HepG2 (cell line): ENCODE measurements around the gene RBM6. TPM values are rescaled to one million over a fixed set of nuclear protein-coding genes. Genes with fewer than 3 reads are reported as not detected.

Experiments used
- AGO2 ChIP-seq: fragments of 200-400 bp; formaldehyde crosslinking; optimal IDR thresholded peaks from 2 replicates; pipeline ENCODE3; 2017; ENCODE audit warnings: mild to moderate bottlenecking, low read depth, low read length, moderate library complexity
- AKAP8 ChIP-seq: sonication (generic); formaldehyde crosslinking; IDR thresholded peaks from 2 replicates; pipeline ENCODE4 v1.5.1; 2020; ENCODE audit warnings: mild to moderate bottlenecking, missing genetic modification reagents
- FIP1L1 ChIP-seq: fragments of 200-400 bp; formaldehyde crosslinking; IDR thresholded peaks from 2 replicates; pipeline ENCODE4 v1.6.1; 2018; ENCODE audit warnings: low read depth, mild to moderate bottlenecking, low read length, moderate library complexity, borderline replicate concordance; ENCODE audit not compliant: insufficient read depth
- KLF12 ChIP-seq: sonication (generic); formaldehyde crosslinking; IDR thresholded peaks from 2 replicates; pipeline ENCODE4 v1.4.0; 2020; ENCODE audit warnings: missing genetic modification reagents, borderline replicate concordance
- LCORL ChIP-seq, 2 experiments: fragments of 450-650 bp in 1 of 2; sonication (generic) in 1 of 2; formaldehyde crosslinking in 1 of 2; IDR thresholded peaks; 2 replicates each; pipeline versions ENCODE4 v1.5.0 to v1.6.1; 2017 to 2020; ENCODE audit warnings: antibody characterized with exemption in 1 of 2, missing genetic modification reagents in 1 of 2
- MEIS1 ChIP-seq: sonication (generic); formaldehyde crosslinking; IDR thresholded peaks from 2 replicates; pipeline ENCODE4 v1.9.0; 2021; ENCODE audit warnings: mild to moderate bottlenecking, missing genetic modification reagents, moderate library complexity, borderline replicate concordance
- MTA3 ChIP-seq: sonication (generic); formaldehyde crosslinking; IDR thresholded peaks from 2 replicates; pipeline ENCODE4 v1.4.0; 2020; ENCODE audit warnings: missing genetic modification reagents
- MXI1 ChIP-seq: IDR thresholded peaks from 3 replicates; pipeline ENCODE4 v1.6.1; 2012; ENCODE audit warnings: low read depth, low read length, inconsistent platforms, borderline replicate concordance
- PAF1 ChIP-seq: IDR thresholded peaks from 2 replicates; pipeline ENCODE4 v1.6.1; 2016; ENCODE audit warnings: missing genetic modification reagents, missing compliant biosample characterization
- PHF8 ChIP-seq: sonication (generic); formaldehyde crosslinking; IDR thresholded peaks from 2 replicates; pipeline ENCODE4 v1.5.0; 2020; ENCODE audit warnings: missing genetic modification reagents
- POLR2AphosphoS5 ChIP-seq: IDR thresholded peaks from 2 replicates; pipeline ENCODE4 v1.6.1; 2012; ENCODE audit warnings: low read depth, low read length
- RARA ChIP-seq: IDR thresholded peaks from 2 replicates; pipeline ENCODE4 v1.6.1; 2016; ENCODE audit warnings: missing genetic modification reagents, missing compliant biosample characterization
- SOX13 ChIP-seq, 3 experiments: fragments of 450-650 bp in 1 of 3; sonication (generic) in 1 of 3; formaldehyde crosslinking in 1 of 3; IDR thresholded peaks in 2 of 3; conservative IDR thresholded peaks in 1 of 3; 2 replicates each; pipeline versions ENCODE4 v1.5.0 to v1.6.1; 2016 to 2020; ENCODE audit warnings: antibody characterized with exemption in 1 of 3, mild to moderate bottlenecking in 1 of 3, missing compliant biosample characterization in 1 of 3, missing genetic modification reagents in 1 of 3, moderate library complexity in 1 of 3
- ZNF205 ChIP-seq: IDR thresholded peaks from 2 replicates; pipeline ENCODE4 v1.6.1; 2018; ENCODE audit warnings: missing biosample characterization, missing genetic modification reagents
- ZNF235 ChIP-seq: sonication (generic); formaldehyde crosslinking; IDR thresholded peaks from 2 replicates; pipeline ENCODE4 v1.8.1; 2023; ENCODE audit warnings: mild to moderate bottlenecking, missing genetic modification reagents, borderline replicate concordance
- ZNF331 ChIP-seq: sonication (generic); formaldehyde crosslinking; IDR thresholded peaks from 2 replicates; pipeline ENCODE4 v1.4.0; 2020; ENCODE audit warnings: missing genetic modification reagents
- ZNF383 ChIP-seq: sonication (generic); formaldehyde crosslinking; IDR thresholded peaks from 2 replicates; pipeline ENCODE4 v1.4.0; 2020; ENCODE audit warnings: missing genetic modification reagents, mild to moderate bottlenecking, borderline replicate concordance
- ZNF501 ChIP-seq: sonication (generic); formaldehyde crosslinking; IDR thresholded peaks from 2 replicates; pipeline ENCODE4 v1.5.1; 2020; ENCODE audit warnings: mild to moderate bottlenecking, moderate library complexity, missing genetic modification reagents
- ZNF547 ChIP-seq: sonication (generic); formaldehyde crosslinking; IDR thresholded peaks from 2 replicates; pipeline ENCODE4 v1.5.1; 2020; ENCODE audit warnings: mild to moderate bottlenecking, missing genetic modification reagents
- ZNF703 ChIP-seq: sonication (generic); formaldehyde crosslinking; IDR thresholded peaks from 2 replicates; pipeline ENCODE4 v1.5.1; 2020; ENCODE audit warnings: missing genetic modification reagents, mild to moderate bottlenecking, moderate library complexity, borderline replicate concordance
- ZNF891 ChIP-seq: sonication (generic); formaldehyde crosslinking; IDR thresholded peaks from 2 replicates; pipeline ENCODE4 v1.5.0; 2020; ENCODE audit warnings: mild to moderate bottlenecking, missing genetic modification reagents
- polyA plus RNA-seq, 8 experiments: library from polyadenylated mRNA; depleted of rRNA in 3 of 8; stranded (reverse) in 7 of 8; unstranded in 1 of 8; fragments of >200 nt; fragmentation: Illumina TruSeq in 4 of 8; extraction: Trizol in 4 of 8; gene quantifications; 2 replicates each; pipeline versions ENCODE4 v1.2.1 to v1.2.3, GENCODE V29; 2011 to 2016; ENCODE audit warnings: low read depth in 4 of 8, missing spikeins in 1 of 8, mixed read lengths in 1 of 8; ENCODE audit not compliant: insufficient read depth in 1 of 8
- total RNA-seq, 5 experiments: library from RNA; depleted of rRNA; stranded (reverse); fragments of >200 nt; fragmentation: Illumina TruSeq; extraction: Trizol; gene quantifications; 2 replicates each; pipeline ENCODE4 v1.2.3, GENCODE V29; 2016; ENCODE audit warnings: low read depth in 1 of 5
- TF ChIP-seq, protein P1 (sequence below): sonication (generic); formaldehyde crosslinking; IDR thresholded peaks from 2 replicates; pipeline ENCODE4 v1.5.1; 2020; ENCODE audit warnings: mild to moderate bottlenecking, missing genetic modification reagents, moderate library complexity
- TF ChIP-seq, protein P2 (sequence below): sonication (generic); formaldehyde crosslinking; IDR thresholded peaks from 2 replicates; pipeline ENCODE4 v1.4.0; 2020; ENCODE audit warnings: missing genetic modification reagents, borderline replicate concordance

The RBM6 gene
- total and polyA plus RNA-seq, 2 of the 13 experiments (the other 11 are each of a cell fraction or from before 2014, with no cell fraction given), result 72.7 to 86.1 TPM

DNA sequence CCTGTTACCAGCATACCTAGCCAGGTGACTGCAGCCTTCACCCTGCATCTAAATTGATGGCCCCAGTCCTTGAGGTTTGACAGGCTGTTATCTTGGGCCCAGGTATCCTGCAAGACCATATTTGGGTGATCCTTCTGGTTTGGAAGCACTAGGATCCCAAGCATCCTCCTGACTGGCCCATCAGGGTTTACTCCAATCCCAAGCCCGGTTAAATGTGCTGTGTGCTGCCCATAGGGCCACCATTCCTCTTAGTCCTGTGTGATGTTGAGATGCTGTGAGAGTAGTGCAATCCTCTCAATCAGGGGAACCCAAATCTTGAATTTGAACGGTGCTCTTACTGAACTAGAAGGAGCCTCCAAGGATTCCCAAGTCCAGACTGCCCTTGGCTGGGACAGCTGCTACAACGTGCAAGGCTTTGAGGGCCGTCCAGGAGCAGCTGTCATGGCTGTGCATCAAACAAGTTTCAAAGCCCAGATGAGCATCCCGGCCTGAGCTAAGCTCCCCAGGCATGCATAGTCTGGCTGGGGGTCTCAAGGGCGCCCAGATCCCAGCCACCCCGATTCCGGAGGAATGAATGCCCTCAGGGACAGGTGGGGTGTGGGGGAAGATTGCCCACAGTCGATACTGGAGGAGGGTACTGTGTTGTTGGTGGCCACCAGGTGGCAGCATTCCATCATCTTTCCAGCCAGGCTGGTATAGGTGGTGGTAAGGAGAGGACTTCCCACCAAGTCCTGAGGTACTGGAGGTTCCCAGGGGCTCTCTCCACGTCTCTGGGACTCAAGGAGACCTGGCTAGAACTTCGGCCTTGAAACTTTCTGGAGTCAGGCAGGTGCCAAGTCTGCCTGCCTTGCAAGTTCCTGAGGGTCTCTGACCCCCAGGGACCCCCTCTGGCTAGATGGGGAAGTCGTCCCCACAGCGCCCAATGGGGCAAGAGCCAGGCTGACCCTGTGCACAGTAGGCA, 181.4 kb downstream of the RBM6 start (continued):
- TF ChIP-seq, protein P1, sequence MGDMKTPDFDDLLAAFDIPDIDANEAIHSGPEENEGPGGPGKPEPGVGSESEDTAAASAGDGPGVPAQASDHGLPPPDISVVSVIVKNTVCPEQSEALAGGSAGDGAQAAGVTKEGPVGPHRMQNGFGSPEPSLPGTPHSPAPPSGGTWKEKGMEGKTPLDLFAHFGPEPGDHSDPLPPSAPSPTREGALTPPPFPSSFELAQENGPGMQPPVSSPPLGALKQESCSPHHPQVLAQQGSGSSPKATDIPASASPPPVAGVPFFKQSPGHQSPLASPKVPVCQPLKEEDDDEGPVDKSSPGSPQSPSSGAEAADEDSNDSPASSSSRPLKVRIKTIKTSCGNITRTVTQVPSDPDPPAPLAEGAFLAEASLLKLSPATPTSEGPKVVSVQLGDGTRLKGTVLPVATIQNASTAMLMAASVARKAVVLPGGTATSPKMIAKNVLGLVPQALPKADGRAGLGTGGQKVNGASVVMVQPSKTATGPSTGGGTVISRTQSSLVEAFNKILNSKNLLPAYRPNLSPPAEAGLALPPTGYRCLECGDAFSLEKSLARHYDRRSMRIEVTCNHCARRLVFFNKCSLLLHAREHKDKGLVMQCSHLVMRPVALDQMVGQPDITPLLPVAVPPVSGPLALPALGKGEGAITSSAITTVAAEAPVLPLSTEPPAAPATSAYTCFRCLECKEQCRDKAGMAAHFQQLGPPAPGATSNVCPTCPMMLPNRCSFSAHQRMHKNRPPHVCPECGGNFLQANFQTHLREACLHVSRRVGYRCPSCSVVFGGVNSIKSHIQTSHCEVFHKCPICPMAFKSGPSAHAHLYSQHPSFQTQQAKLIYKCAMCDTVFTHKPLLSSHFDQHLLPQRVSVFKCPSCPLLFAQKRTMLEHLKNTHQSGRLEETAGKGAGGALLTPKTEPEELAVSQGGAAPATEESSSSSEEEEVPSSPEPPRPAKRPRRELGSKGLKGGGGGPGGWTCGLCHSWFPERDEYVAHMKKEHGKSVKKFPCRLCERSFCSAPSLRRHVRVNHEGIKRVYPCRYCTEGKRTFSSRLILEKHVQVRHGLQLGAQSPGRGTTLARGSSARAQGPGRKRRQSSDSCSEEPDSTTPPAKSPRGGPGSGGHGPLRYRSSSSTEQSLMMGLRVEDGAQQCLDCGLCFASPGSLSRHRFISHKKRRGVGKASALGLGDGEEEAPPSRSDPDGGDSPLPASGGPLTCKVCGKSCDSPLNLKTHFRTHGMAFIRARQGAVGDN (CRISPR knock-in tag), result peak; percentile 24; the same call in 1 of the 2 replicates
- TF ChIP-seq AGO2 (peak; percentile 74), AKAP8 (CRISPR knock-in tag) (0 out of 2 replicates have a peak, but pooled peaks have one; percentile 27), ZNF891 (0 out of 2 replicates have a peak, but pooled peaks have one; percentile 43), MTA3 (CRISPR knock-in tag) (no peak), LCORL (IDR thresholded peaks at IDR 0.05) (no peak), LCORL (CRISPR knock-in tag; IDR thresholded peaks at IDR 0.05) (no peak), ZNF235 (no peak), POLR2AphosphoS5 (peak; percentile 28; the same call in 1 of the 2 replicates), FIP1L1 (no peak), SOX13 (IDR thresholded peaks at IDR 0.05) (0 out of 2 replicates have a peak, but pooled peaks have one; percentile 16), SOX13 (CRISPR knock-in tag; conservative IDR thresholded peaks at IDR 0.05 in 1 of 2, IDR thresholded peaks at IDR 0.05 in 1 of 2) (no peak), MEIS1 (no peak), PAF1 (0 out of 2 replicates have a peak, but pooled peaks have one; percentile 66), PHF8 (0 out of 2 replicates have a peak, but pooled peaks have one; percentile 18), ZNF501 (CRISPR knock-in tag) (0 out of 2 replicates have a peak, but pooled peaks have one; percentile 3), ZNF547 (CRISPR knock-in tag) (no peak), MXI1 (0 out of 3 replicates have a peak, but pooled peaks have one; percentile 13), KLF12 (0 out of 2 replicates have a peak, but pooled peaks have one; percentile 5), ZNF205 (CRISPR knock-in tag) (0 out of 2 replicates have a peak, but pooled peaks have one; percentile 30), ZNF331 (CRISPR knock-in tag) (peak; percentile 14; the same call in 1 of the 2 replicates), RARA (CRISPR knock-in tag) (no peak), ZNF703 (CRISPR knock-in tag) (no peak), ZNF383 (CRISPR knock-in tag) (0 out of 2 replicates have a peak, but pooled peaks have one; percentile 19)
- TF ChIP-seq, protein P2, sequence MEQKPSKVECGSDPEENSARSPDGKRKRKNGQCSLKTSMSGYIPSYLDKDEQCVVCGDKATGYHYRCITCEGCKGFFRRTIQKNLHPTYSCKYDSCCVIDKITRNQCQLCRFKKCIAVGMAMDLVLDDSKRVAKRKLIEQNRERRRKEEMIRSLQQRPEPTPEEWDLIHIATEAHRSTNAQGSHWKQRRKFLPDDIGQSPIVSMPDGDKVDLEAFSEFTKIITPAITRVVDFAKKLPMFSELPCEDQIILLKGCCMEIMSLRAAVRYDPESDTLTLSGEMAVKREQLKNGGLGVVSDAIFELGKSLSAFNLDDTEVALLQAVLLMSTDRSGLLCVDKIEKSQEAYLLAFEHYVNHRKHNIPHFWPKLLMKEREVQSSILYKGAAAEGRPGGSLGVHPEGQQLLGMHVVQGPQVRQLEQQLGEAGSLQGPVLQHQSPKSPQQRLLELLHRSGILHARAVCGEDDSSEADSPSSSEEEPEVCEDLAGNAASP (CRISPR knock-in tag), result no peak
